Inflammatory macrophage treated with lipopolysaccharide for 1 hour (primary cell): Measurements from ENCODE around the gene KIF21B.

Source experiments
- DNase-seq, 2 donors: peaks; one replicate each; pipeline ENCODE4 v3.0.0-alpha.2; 2020 to 2022

KIF21B gene

DNA sequence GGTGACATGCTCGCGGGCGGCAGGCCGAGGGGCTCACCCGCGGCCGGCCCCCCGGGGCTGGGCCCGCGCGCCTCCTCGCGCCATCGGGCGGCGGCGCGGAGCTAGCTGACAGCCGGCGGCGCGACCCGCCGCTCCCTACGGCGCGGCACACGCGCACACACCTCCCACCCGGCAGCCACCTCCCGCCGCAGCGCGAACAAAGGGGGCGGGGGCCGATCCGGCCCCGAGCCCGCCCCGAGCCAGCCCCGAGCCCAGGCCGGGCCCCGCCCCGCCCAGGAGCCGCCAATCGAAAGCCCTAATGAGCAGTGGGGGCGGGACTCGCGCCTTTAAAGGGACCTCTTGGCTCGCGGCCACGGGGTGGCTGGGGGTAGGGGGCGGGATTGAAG is at the start of gene KIF21B:
TSS of gene KIF21B (minus strand) at position 198 of the 386 bp plus-strand sequence. CDS start 331 bp downstream, outside the sequence.
- DNase-seq: peak; percentile 73 to 82

DNA sequence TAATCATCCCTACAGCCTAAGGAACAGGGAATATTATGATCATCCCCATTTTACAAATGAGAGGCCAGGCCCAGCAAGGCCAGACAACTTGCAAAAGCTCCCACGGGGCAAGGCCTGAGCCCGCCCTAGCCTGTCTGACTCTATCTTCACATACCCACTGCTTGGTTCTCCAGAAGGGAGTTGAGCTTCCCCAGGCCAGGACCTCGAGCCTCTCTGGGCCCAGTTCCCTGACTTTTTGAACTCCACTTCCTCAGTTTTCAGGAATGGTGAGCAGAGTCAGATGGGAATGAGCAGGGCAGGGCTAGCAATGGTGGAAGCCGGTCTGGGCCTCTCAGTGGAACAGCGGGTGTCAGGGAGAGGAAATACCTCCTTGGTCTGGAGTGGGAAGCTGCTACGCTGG is 49.4 kb upstream of the KIF21B start:
- no peak for DNase-seq

DNA sequence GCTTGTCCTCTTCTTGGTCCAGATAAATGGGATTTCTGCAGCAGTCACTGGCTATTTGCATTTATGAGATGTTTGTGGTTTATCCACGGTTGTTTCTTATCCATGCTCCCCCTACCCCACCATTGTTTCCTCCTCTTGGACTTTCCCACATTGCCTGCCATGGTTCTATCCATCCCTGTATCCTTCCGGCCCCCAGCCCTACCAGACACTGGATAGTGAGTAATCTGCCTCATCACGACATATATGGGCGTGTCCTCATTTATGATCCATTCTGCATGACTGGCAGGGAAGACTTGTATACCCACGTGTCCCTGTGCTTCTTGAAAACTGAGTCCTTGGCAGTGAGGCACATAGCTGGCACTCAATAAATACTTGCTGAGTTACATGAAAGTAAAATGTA is 48.6 kb upstream of the KIF21B start:
- no peak for DNase-seq

- no peak for DNase-seq
Observed at GRCh38 chr1:201069636-201070035, 46.1 kb upstream of the KIF21B start.

GRCh38 chr1:201068976-201069375 is 45.5 kb upstream of the KIF21B start:
- DNase-seq: no peak

GRCh38 chr1:201066986-201067385 is 43.5 kb upstream of the KIF21B start:
- DNase-seq: no peak

DNA sequence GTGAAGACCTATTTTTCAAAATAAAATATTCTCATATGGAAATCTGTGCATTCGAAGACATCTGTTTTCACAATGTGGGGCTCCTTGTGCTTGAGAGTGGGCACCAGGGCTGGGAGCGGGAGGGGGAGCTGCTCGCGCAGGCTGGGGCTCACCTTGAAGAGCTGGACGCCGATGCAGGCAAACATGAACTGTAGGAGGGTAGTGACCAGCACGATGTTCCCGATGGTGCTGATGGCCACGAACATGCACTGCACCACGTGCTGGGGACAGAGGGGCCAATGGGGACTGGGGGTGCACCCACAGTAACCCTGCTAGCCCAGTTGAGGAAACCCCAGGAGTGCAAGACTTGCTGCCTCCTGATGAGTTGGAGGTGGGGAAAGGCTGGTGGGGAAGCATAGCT is 42.2 kb upstream of the KIF21B start:
- no peak for DNase-seq

DNA sequence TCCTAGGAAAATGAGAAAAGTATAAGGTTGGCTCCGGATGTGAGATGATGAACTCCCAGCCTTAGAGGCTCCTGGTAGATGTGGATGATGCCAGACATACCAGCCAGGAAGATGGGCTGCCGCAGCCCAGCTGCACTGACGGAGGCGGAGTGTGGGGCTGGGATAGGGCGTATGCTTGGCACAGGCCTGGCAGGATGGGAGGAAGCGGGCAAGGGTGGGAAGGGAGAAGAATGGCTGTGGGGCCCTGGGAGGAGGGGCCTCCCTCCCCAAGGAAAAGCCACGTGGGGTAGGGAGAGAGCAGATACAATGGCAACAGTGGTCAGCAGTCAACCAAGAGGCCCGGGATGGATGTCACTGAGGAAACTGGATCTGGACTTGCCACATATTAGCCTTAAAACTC is 41.3 kb upstream of the KIF21B start:
- DNase-seq: no peak

GRCh38 chr1:201063145-201063544 is 39.6 kb upstream of the KIF21B start:
- DNase-seq: no peak

GRCh38 chr1:201062511-201063091 is 39.1 kb upstream of the KIF21B start:
- no peak for DNase-seq

DNA sequence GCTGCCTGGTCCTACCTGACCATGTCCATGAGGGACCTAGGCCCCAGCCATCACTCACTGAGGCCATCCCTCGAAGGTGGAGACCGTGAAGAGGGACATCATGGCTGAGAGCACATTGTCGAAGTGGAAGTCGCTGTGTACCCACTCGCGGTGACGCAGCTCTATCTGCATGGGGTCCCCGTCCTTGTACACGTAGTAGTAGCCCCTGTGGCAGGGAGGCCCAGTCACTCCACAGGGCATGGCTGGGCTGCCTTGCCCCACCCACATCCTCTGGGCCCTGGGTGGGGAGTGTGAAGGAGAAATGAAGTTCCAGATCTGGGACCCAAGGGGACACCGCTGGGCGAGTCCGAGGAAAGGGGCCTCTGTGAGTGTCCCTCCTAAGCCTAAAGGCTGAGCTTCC is 38.4 kb upstream of the KIF21B start:
- no peak for DNase-seq

DNA sequence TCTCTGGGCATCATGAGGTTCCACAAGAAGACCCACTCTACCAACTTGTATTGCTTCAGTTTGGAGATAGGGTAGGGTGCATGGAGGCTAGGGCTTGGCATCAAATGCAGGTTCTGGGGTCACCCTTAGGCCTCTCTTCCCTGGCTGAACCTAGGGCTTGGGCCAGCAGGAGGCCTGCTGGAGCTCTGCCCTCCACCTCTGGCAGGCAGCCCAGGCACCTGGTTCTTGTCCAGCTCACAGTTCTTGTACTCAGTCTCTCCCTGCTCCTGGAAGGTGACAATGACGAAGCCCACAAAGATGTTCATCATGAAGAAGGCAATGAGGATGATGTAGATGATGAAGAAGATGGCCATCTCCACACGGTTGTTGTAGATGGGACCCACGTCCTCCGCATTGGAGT is 37.5 kb upstream of the KIF21B start:
- DNase-seq: no peak

DNA sequence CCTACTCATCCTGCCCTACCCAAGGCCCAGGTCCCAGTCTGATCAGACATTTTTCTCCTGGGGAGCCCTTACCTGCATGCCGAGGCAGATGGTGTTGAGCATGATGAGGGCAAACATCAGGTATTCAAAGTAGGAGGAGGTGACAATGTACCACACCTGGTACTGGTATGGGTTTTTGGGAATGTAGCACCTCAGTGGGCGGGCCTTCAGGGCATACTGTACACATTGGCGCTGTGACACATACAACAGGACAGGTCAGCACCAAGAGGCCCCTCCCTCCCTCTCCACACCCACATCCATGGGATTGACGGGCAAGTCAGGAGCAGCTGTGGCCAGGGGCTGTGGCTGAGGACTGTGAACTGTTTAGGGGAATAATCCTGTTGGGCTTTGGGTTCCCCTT is 37.1 kb upstream of the KIF21B start:
- DNase-seq: no peak

DNA sequence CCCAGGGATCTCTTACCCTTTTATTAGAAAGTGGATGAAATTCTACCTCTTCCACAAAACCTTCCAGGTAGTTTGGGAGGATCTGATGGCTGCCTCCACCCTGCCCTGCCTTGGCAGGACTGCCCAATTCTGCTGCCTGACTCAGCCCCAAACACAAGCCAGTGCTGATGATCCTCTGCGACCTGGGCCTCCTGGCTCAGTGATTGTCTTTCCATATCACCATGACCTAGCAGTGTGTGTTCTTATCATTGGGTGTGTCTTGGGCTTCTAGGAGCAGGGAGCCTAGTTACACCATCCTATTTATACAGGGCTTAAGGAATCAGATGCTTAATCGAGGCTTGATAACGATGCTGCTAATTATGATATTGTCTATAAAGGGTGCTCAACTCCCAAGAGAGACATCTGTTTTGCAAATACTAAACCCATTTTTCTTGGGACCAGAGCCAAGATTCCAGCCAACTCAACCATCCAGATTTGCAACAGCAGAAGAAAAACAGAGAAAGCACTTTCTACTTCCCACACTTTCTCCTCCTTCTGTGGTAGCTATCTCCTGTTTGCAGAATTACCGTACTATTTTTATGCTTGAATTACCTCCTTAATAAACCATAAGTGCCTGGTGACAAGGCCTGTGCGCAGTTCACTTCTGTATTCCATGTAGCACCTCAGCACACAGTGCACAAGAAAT is 36.5 kb upstream of the KIF21B start:
- DNase-seq: no peak

GRCh38 chr1:201059401-201059800 is 35.9 kb upstream of the KIF21B start:
- DNase-seq: no peak

- no peak for DNase-seq
Observed at GRCh38 chr1:201054091-201054543, 30.6 kb upstream of the KIF21B start.

- DNase-seq: no peak
Observed at GRCh38 chr1:201053155-201053860, 29.8 kb upstream of the KIF21B start.

- DNase-seq: no peak
Observed at GRCh38 chr1:201051399-201051798, 27.9 kb upstream of the KIF21B start.

- no peak for DNase-seq
Observed at GRCh38 chr1:201050515-201051277, 27.2 kb upstream of the KIF21B start.

DNA sequence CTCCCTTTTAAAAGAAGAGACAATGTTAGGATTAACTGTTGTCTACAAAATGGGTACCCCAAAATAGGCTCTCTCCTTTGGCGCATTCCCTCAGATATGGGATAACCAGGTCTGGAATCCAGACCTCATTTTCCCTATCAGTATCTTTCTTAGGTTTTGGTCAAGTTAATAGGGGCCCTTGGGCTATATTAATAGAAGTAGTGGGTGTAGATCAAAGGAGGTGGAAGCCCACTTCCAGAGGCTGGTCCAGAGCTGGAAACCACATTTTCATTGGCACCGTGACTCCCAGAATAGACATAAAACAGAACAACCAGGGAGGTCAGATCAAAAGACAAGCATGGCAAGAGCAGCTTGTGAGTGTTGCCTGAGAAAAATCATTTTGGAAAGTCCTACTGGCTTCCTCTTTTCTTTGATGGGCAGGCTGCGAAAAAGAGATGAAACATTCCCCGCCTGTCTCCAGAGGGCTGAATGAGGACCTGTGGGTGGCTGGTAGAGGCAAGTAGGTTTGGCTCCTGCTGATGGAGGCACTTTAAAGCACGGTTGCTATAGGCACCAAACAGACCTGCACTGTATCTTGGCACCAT is 25.8 kb upstream of the KIF21B start:
- no peak for DNase-seq

GRCh38 chr1:201048521-201048920 is 25.0 kb upstream of the KIF21B start:
- no peak for DNase-seq

GRCh38 chr1:201044119-201044518 is 20.6 kb upstream of the KIF21B start:
- no peak for DNase-seq
